Gastrocnemius medialis (tissue), 4 donors: ENCODE results near the gene VAC14.

Experiments
- POLR2A ChIP-seq, 2 donors: fragments of 450-650 bp; IDR thresholded peaks; one replicate each; pipeline ENCODE4 v1.6.1; 2017; ENCODE audit warnings: antibody characterized with exemption in 2 of 2, mild to moderate bottlenecking in 2 of 2, moderate library complexity in 2 of 2
- TF ChIP-seq, protein P1 (sequence below), 5 experiments: fragments of 450-650 bp in 3 of 5; fragments of 200-600 bp in 2 of 5; sonication (generic) in 2 of 5; IDR thresholded peaks in 4 of 5; conservative IDR thresholded peaks in 1 of 5; 1 replicate in 4 of 5; 2 replicates in 1 of 5; pipeline ENCODE4 v1.5.1; 2016 to 2019; ENCODE audit warnings: antibody characterized with exemption in 5 of 5, mild to moderate bottlenecking in 3 of 5, moderate library complexity in 3 of 5

DNA sequence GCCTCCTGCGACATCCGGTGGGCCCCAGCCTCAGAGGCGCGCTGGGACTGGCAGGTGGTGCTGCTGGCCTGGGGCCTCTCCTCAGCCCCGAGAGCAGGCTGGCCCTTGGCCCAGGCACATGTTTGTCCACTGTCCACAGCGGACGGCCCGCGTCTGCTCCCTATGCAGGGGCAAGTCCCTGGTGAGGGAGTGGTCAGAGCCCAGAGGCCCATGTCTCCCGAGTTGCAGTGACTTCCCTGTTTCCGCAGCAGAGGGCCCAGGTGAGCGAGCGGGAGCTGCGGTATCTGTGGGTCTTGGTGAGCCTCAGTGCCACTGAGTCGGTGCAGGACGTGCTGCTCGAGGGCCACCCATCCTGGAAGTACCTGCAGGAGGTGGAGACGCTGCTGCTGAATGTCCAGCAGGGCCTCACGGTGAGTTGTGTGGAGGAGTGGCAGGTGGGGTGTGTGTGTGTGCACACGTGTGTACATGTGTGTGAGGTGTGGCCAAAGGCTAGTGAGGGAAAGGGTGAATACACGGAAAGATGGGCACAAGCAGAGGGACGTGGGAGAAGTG, 144.2 kb downstream of the VAC14 start:
- TF ChIP-seq, protein P1, sequence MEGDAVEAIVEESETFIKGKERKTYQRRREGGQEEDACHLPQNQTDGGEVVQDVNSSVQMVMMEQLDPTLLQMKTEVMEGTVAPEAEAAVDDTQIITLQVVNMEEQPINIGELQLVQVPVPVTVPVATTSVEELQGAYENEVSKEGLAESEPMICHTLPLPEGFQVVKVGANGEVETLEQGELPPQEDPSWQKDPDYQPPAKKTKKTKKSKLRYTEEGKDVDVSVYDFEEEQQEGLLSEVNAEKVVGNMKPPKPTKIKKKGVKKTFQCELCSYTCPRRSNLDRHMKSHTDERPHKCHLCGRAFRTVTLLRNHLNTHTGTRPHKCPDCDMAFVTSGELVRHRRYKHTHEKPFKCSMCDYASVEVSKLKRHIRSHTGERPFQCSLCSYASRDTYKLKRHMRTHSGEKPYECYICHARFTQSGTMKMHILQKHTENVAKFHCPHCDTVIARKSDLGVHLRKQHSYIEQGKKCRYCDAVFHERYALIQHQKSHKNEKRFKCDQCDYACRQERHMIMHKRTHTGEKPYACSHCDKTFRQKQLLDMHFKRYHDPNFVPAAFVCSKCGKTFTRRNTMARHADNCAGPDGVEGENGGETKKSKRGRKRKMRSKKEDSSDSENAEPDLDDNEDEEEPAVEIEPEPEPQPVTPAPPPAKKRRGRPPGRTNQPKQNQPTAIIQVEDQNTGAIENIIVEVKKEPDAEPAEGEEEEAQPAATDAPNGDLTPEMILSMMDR (IDR thresholded peaks at IDR 0.05 in 4 of 5, conservative IDR thresholded peaks at IDR 0.05 in 1 of 5), result no peak
- TF ChIP-seq POLR2A (IDR thresholded peaks at IDR 0.05), result no peak
